Nephron (organoid): ENCODE measurements around the gene KRTAP5-3.
"Not testable (repeated sequence)": the region's sequence is repeated elsewhere in the genome, so short reads cannot be mapped to it uniquely, and the experiment has no call there.

ENCODE experiments used
- H3K27ac Mint-ChIP-seq, 3 experiments: 2 replicates each; pipeline ENCODE4 v1.8.0; 2020; ENCODE audit warnings: mixed read lengths in 3 of 3, mild to moderate bottlenecking in 2 of 3, moderate library complexity in 1 of 3
- H3K27me3 Mint-ChIP-seq: 2 replicates; pipeline ENCODE4 v1.8.0; 2021; ENCODE audit warnings: low read depth, mild to moderate bottlenecking, moderate library complexity, mixed read lengths
- H3K36me3 Mint-ChIP-seq: 2 replicates; pipeline ENCODE4 v1.8.0; 2020; ENCODE audit warnings: low read depth, mixed read lengths
- H3K4me1 Mint-ChIP-seq: 2 replicates; pipeline ENCODE4 v1.8.0; 2020; ENCODE audit warnings: mixed read lengths
- H3K4me3 Mint-ChIP-seq, 3 experiments: 2 replicates each; pipeline ENCODE4 v1.8.0; 2020; ENCODE audit warnings: mild to moderate bottlenecking in 3 of 3, mixed read lengths in 3 of 3, moderate library complexity in 2 of 3
- H3K9me3 Mint-ChIP-seq: 2 replicates; pipeline ENCODE4 v1.8.0; 2020; ENCODE audit warnings: mixed read lengths
- TF ChIP-seq, protein P1 (sequence below), 3 experiments: fragments of 200-600 bp; sonication (generic); IDR thresholded peaks; one replicate each; pipeline ENCODE4 v1.5.0; 2021; ENCODE audit warnings: antibody characterized with exemption in 3 of 3; ENCODE audit not compliant: unreplicated experiment in 3 of 3

KRTAP5-3 gene

DNA sequence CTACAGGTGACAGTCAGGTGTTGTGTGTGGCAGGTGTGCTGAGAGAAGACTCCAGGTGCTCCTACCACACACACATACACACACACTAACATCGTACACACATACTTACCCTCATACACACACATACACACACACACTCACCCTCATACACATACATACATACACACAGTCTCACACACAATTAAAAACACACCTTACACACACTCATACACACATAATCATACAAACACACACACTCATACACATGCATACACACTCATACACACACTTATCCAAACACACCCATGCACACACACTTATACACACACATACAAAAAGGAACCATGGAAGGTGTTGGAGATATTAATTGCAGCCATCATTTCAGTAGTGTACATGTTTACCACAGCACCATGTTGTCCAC lies 4.6 kb downstream of the KRTAP5-3 start:
- H3K9me3 Mint-ChIP-seq = peaks cover 12% of the 10 kb centered on the region
- TF ChIP-seq, protein P1, sequence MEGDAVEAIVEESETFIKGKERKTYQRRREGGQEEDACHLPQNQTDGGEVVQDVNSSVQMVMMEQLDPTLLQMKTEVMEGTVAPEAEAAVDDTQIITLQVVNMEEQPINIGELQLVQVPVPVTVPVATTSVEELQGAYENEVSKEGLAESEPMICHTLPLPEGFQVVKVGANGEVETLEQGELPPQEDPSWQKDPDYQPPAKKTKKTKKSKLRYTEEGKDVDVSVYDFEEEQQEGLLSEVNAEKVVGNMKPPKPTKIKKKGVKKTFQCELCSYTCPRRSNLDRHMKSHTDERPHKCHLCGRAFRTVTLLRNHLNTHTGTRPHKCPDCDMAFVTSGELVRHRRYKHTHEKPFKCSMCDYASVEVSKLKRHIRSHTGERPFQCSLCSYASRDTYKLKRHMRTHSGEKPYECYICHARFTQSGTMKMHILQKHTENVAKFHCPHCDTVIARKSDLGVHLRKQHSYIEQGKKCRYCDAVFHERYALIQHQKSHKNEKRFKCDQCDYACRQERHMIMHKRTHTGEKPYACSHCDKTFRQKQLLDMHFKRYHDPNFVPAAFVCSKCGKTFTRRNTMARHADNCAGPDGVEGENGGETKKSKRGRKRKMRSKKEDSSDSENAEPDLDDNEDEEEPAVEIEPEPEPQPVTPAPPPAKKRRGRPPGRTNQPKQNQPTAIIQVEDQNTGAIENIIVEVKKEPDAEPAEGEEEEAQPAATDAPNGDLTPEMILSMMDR (IDR thresholded peaks at IDR 0.05; ENCODE audit: unreplicated experiment in 3 of 3) = no peak
- no peak overlapping the region for H3K4me3 Mint-ChIP-seq
- H3K4me1 Mint-ChIP-seq = peaks cover 7% of the 10 kb centered on the region
- H3K27me3 Mint-ChIP-seq = peaks cover 62% of the 10 kb centered on the region
- no peak overlapping the region for H3K27ac Mint-ChIP-seq
- no peaks in the 10 kb centered on the region for H3K36me3 Mint-ChIP-seq

DNA sequence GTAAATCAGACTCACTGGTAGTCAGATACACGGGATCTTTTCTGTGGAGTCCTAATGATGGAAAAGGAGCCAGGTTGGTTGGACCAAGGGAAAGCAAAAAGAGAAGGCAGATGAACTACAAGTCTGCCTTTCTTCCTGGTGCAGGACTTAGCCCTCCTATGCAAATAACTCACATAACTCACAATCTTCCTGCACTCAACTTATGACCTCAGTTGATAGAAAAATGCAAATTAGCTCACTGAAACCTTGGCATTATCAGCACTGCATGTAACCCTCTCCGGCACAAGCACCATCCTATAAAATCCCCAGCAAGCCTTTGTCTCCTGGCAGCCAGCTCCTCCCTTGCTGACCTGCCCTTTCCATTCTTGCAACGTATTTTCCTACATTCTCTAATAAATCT lies 6.6 kb downstream of the KRTAP5-3 start:
- H3K36me3 Mint-ChIP-seq, H3K4me1 Mint-ChIP-seq, H3K27ac Mint-ChIP-seq, H3K4me3 Mint-ChIP-seq: not testable (repeated sequence)
- Mint-ChIP-seq H3K9me3 (peaks cover 12% of the 10 kb centered on the region), H3K27me3 (peaks cover 65% of the 10 kb centered on the region)

DNA sequence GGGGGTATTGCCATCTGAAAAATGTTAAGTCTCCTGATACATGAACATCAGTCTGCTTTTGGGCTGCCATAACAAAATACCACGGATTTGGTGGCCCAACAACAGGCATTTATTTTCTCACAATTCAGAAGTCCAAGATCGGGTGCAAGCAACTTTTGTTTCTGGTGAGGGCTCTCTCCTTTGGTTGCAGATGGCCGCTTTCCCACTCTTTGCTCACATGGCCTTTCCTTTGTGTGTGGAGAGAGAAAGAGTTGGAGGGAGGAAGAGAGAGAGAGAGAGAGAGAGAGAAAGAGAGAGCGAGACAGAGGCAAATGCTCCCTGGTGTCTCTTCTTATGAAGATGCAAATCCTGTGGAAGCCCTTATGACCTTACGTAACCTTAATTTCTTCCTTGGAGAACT lies 7.6 kb downstream of the KRTAP5-3 start:
- H3K36me3 Mint-ChIP-seq = no peaks in the 10 kb centered on the region
- H3K27ac Mint-ChIP-seq = no peak overlapping the region
- H3K27me3 Mint-ChIP-seq = peaks cover 69% of the 10 kb centered on the region
- TF ChIP-seq, protein P1 (IDR thresholded peaks at IDR 0.05; ENCODE audit: unreplicated experiment in 3 of 3) = no peak
- H3K9me3 Mint-ChIP-seq = peaks cover 12% of the 10 kb centered on the region
- H3K4me1 Mint-ChIP-seq = peaks cover 12% of the 10 kb centered on the region
- no peak overlapping the region for H3K4me3 Mint-ChIP-seq

DNA sequence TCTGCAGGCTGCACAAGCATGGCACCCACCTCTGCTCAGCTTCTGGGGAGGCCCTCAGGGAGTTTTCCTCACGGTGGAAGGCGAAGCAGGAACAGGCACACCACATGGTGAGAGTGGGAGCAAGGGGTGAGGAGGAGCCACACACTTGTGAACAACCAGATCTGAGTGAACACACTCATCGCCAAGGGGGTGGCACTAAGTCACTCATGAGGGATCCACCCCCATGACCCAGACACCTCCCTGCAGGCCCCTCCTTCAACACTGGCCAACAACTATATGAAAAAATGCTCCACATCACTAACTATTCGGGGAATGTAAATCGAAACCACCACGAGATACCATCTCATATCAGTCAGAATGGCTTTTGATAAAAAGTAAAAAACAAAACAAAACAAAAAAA lies 9.4 kb downstream of the KRTAP5-3 start:
- H3K36me3 Mint-ChIP-seq = no peaks in the 10 kb centered on the region
- peaks cover 81% of the 10 kb centered on the region for H3K27me3 Mint-ChIP-seq
- H3K27ac Mint-ChIP-seq = no peak overlapping the region
- no peak overlapping the region for H3K4me3 Mint-ChIP-seq
- TF ChIP-seq, protein P1 (IDR thresholded peaks at IDR 0.05; ENCODE audit: unreplicated experiment in 3 of 3) = no peak
- peaks cover 12% of the 10 kb centered on the region for H3K9me3 Mint-ChIP-seq
- H3K4me1 Mint-ChIP-seq = peaks cover 12% of the 10 kb centered on the region

DNA sequence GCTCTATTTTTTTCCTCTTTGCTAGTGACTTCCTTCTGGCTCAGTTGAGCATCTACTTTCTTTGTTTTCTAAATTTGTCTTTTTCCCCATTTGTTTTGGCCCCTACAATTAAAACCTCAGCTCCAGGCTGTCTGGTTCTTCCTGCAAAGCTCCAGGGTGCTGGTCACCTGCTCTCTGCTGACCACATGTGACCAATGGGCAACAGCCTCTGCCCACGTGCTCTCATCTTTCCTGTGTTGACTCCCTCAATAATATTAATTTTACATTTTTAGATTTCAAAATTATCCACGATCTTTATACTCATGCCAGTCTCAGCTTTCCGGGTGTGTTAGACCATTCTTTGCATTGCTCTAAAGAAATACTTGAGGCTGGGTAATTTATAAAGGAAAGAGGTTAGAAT lies 9.9 kb downstream of the KRTAP5-3 start:
- not testable (repeated sequence) for H3K36me3 Mint-ChIP-seq, H3K4me3 Mint-ChIP-seq, H3K27ac Mint-ChIP-seq
- peaks cover 12% of the 10 kb centered on the region for H3K4me1 Mint-ChIP-seq
- peaks cover 81% of the 10 kb centered on the region for H3K27me3 Mint-ChIP-seq
- H3K9me3 Mint-ChIP-seq = peaks cover 12% of the 10 kb centered on the region

DNA sequence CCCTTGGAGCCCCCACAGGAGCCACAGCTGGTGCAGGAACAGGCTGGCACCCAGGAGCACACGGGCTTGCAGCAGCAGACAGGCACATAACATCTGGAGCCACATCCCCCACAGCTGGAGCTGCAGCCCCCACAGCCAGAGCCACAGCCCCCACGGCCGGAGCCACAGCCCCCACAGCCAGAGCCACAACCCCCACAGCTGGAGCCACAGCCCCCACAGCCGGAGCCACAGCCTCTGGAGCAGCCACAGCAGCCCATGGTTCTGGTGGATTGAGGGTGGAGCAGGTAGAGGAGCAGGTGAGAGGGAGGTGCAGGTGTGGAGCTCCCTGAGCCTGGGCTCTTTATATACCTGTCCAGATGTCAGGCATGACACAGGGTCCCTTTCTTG lies 10.3 kb downstream of the KRTAP5-3 start, which contains the start of gene KRTAP5-2:
Gene KRTAP5-2 (minus strand): TSS at position 301 of the 387 bp plus-strand sequence. CDS start 44 bp downstream, at position 257.
- no peak within 1 kb of the TSS for H3K4me3 Mint-ChIP-seq
- H3K36me3 Mint-ChIP-seq = no peaks in the 10 kb centered on the region
- peaks cover 81% of the 10 kb centered on the region for H3K27me3 Mint-ChIP-seq
- TF ChIP-seq, protein P1 (IDR thresholded peaks at IDR 0.05; ENCODE audit: unreplicated experiment in 3 of 3) = no peak
- H3K4me1 Mint-ChIP-seq = peaks cover 12% of the 10 kb centered on the region
- H3K27ac Mint-ChIP-seq = no peak within 1 kb of the TSS
- H3K9me3 Mint-ChIP-seq = peaks cover 10% of the 10 kb centered on the region

DNA sequence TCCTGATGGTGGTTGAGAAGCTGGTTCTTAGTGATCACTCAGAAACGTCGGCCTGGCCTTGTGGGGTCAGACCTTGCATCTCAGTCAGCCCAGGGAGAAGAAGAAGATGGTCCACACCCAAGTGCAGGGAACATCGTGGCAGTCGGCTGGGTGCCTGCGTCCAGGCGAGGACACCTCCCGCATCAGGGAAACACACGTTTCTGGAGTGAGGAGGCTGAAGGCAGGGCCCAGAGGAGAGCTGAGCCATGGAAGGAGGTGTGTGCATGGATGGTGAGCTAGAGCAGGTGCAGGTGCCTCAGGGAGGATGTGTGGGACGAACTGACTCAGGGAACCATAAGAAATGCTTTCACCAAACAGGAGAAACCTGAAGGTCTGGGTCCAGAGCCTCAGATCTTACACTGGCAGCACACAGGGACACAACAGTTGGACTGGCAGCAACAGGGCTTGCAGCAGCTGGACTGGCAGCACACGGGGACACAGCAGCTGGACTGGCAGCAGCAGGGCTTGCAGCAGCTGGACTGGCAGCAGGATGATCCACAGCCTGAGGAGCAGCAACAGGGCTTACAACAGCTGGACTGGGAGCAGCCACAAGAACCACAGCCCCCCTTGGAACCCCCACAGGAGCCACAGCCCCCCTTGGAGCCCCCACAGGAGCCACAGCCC lies 10.8 kb downstream of the KRTAP5-3 start:
- peaks cover 9% of the 10 kb centered on the region for H3K9me3 Mint-ChIP-seq
- H3K27me3 Mint-ChIP-seq = peaks cover 84% of the 10 kb centered on the region
- H3K27ac Mint-ChIP-seq = no peak overlapping the region
- peaks cover 12% of the 10 kb centered on the region for H3K4me1 Mint-ChIP-seq
- no peak overlapping the region for H3K4me3 Mint-ChIP-seq
- TF ChIP-seq, protein P1 (IDR thresholded peaks at IDR 0.05; ENCODE audit: unreplicated experiment in 3 of 3) = no peak
- H3K36me3 Mint-ChIP-seq = no peaks in the 10 kb centered on the region

DNA sequence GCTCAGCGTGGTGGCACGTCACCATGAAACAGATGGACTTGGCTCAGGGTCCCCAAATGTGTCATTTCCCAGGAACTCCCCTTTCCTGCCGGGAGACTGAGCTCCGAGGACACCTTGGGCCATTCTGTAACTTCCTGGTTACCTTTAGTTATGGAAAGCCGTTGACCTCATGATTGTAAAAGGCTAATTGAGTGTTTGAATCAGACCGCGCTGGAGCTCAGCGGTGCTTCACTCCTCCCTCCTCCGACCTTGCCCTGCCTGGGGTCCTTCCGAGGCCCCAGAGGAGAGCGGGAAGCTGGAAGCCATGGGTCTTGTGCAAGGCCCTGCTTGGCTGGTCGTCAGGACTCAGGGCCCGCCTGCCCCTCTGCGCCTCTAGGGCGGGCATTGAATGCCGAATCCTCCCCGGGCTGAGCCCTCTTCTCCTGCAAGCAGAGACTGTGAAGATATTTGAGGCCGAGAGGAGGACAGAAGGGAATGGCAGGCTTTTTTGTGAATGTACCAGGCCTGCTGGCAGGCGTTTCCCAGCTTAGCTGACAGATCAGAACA lies 11.6 kb downstream of the KRTAP5-3 start:
- H3K36me3 Mint-ChIP-seq, H3K27ac Mint-ChIP-seq, H3K9me3 Mint-ChIP-seq, H3K4me3 Mint-ChIP-seq: not testable (repeated sequence)
- H3K4me1 Mint-ChIP-seq = peaks cover 12% of the 10 kb centered on the region
- peaks cover 84% of the 10 kb centered on the region for H3K27me3 Mint-ChIP-seq

DNA sequence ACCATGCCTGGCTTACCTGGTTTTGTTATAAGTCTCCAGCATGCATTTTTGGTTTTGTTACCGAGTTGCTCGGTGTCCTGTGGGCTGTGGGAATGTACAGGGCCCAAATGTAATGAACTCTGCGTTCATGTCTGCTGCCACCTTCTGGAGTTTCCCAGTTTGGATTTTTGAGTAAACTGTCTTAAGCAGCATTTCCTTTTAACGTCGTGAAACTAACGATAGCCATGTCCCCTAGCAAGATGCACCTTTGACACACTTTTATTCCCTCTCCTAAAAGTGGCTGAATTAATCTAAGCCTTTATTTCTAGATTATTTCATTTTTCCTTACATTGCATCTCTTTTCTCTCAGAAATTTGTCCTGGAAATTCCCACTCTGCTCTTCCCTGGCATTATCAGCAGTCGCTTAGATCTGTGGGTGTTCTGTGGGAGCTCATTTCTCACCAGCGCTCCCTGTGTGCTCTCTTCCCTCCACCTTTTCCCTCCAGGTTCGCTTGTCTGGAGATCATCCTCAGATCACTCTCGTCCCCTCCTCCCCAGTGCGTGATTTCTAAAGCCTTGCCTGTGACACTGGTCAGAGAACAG lies 12.2 kb downstream of the KRTAP5-3 start:
- H3K36me3 Mint-ChIP-seq, H3K9me3 Mint-ChIP-seq, H3K4me3 Mint-ChIP-seq, H3K27ac Mint-ChIP-seq: not testable (repeated sequence)
- Mint-ChIP-seq H3K4me1 (peaks cover 12% of the 10 kb centered on the region), H3K27me3 (peaks cover 79% of the 10 kb centered on the region)
